Spleen (tissue), 7 donors: ENCODE data around the gene ZMIZ1.

Experiments used
- CTCF ChIP-seq, 11 experiments: fragments of 200-600 bp in 7 of 11; fragments of 450-650 bp in 4 of 11; sonication (generic) in 4 of 11; IDR thresholded peaks in 8 of 11; conservative IDR thresholded peaks in 3 of 11; 1 replicate in 7 of 11; 2 replicates in 4 of 11; pipeline versions ENCODE4 v1.4.0 to v1.8.0; 2016 to 2021; ENCODE audit warnings: antibody characterized with exemption in 11 of 11, inconsistent platforms in 4 of 11, mild to moderate bottlenecking in 1 of 11
- POLR2AphosphoS5 ChIP-seq, 3 donors: sonication (generic); formaldehyde crosslinking; IDR thresholded peaks; one replicate each; pipeline ENCODE4 v1.5.1; 2017; ENCODE audit warnings: antibody characterized with exemption in 3 of 3
- donor health status: DM: no; HTN: no; CAD: no; lungs with moderate emphysema.
- donor health status: DM: no; HTN: no; CAD: no.
- donor health status: DM: no; HTN: no; CAD: no.

- TF ChIP-seq POLR2AphosphoS5 (IDR thresholded peaks at IDR 0.05), result peak in 2 of 3 donors; percentile 19 to 38
- no peak for TF ChIP-seq CTCF (IDR thresholded peaks at IDR 0.05 in 8 of 11, conservative IDR thresholded peaks at IDR 0.05 in 3 of 11)
These were observed 171.3 kb downstream of the ZMIZ1 start for GRCh38 chr10:79239924-79240581.
